Astrocyte (in vitro differentiated cells and primary cell): ENCODE results near the gene GGNBP2.

Experiments
- EZH2 ChIP-seq: IDR thresholded peaks from 2 replicates; pipeline ENCODE4 v1.6.1; 2012; ENCODE audit warnings: mild to moderate bottlenecking, low read length, inconsistent platforms; ENCODE audit not compliant: insufficient read depth
- TF ChIP-seq, protein P1 (sequence below): IDR thresholded peaks from 2 replicates; pipeline ENCODE4 v1.5.1; 2011; ENCODE audit warnings: low read depth, mild to moderate bottlenecking, inconsistent platforms, low read length, moderate library complexity; ENCODE audit not compliant: insufficient read depth

- TF ChIP-seq, protein P1, sequence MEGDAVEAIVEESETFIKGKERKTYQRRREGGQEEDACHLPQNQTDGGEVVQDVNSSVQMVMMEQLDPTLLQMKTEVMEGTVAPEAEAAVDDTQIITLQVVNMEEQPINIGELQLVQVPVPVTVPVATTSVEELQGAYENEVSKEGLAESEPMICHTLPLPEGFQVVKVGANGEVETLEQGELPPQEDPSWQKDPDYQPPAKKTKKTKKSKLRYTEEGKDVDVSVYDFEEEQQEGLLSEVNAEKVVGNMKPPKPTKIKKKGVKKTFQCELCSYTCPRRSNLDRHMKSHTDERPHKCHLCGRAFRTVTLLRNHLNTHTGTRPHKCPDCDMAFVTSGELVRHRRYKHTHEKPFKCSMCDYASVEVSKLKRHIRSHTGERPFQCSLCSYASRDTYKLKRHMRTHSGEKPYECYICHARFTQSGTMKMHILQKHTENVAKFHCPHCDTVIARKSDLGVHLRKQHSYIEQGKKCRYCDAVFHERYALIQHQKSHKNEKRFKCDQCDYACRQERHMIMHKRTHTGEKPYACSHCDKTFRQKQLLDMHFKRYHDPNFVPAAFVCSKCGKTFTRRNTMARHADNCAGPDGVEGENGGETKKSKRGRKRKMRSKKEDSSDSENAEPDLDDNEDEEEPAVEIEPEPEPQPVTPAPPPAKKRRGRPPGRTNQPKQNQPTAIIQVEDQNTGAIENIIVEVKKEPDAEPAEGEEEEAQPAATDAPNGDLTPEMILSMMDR = no peak
- TF ChIP-seq EZH2 = no peak
Measured at GRCh38 chr17:36590082-36590481, 45.4 kb downstream of the GGNBP2 start.
